Left hindlimb (tissue), 1 donor: ENCODE results near the gene KIF18B.
A peak's percentile ranks its signal among the peaks of the same experiment; 100 is the strongest.

ENCODE experiments used
- DNase-seq: peaks from one replicate; pipeline ENCODE4 v3.0.0-alpha.2; 2018

The KIF18B gene

DNA sequence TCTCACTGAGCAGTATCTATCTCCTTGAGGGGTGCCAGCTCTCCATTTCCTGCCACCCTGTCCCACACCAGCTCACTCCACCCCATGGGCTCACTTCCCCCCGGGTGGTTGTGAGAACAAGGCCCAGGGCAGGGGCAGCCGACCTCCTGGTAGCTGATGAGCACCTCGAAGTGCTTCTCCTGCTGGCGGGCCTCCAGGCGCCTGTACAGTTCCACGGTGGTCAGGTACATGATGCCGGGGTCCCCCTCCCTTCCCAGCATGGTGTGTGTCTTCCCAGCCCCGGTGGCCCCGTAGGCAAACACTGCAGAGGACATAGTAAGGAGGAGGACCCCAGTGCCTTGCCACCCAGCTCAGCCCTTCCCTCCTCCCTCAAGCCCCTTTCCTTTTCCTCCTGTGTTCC, 12.5 kb downstream of the KIF18B start:
- DNase-seq: no peak

DNA sequence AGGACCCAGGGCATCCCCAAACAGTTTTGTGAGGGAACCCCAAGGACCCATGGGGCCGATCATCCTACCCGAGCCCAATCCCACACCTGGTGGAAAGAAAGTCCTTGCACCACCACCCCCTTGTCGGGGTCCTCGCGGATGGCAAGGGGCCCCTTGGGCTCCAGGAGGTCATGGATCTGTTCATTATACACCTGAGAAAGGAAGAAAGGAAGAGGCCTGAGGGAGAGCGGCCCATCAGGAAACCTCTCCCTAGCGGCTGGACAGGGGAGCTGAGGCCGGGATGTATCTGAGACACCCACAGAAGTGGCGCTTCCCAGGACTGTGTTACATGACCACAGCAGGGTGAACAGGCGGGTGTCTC, 12.8 kb downstream of the KIF18B start:
- DNase-seq: no peak

DNA sequence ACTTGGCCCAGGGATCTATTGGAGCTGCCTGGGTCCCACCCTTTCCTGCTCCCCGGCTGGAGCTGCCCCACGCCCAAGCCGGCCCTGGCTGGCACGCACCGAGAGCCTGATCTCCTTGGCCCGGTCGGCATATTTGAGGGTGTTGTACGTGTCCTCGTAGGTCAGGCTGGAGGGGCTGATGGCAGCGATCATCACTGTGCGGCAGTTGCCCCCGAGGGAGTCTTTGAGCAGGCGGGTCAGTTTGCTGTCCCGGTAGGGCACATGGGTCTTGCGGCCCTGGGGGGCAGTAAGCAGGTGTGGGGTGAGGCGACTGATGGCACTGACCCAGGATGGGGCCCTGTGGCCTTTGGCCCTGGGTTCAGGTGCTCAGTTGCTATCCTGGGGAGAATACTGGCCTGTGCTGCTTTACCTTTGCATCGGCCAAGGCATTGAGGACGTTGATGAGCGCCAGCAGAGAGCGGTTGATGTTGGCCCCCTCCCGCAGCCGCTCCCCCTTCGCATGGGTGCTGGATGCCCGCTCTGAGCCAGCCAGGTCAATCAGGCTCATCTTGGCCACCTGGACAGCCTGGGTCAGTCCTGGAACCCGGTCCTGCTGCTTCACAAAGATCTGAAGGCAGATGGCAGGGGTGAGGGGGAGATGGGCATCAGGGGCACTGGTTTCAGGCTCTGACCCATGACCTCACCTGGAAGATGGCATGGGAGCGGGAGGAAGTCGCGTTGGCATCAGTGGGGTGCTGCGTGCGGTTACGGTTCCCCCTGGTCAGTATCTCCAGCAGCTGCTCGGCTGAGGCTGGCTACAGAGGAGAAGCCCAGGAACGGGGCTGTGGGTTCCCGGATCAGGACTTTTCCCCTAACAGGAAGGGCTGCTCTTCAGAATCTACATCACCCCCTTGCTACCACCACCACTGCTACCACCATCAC, 13.5 kb downstream of the KIF18B start:
- no peak for DNase-seq

DNA sequence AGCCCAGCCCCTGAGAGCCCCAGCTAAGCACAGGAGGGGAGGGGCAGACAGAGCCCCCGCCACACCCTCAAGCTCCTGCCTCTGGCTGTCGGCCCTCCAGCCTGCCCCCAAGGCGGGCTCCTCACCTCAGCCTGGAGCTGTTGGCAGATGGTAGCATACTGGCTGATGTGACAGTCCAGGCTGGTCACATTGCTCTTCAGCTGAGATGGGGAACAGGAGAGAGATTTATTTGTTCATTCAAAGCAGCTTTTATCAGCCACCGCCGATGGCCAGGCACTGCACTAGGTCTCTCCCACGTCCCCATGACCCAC, 14.8 kb downstream of the KIF18B start:
- no peak for DNase-seq

DNA sequence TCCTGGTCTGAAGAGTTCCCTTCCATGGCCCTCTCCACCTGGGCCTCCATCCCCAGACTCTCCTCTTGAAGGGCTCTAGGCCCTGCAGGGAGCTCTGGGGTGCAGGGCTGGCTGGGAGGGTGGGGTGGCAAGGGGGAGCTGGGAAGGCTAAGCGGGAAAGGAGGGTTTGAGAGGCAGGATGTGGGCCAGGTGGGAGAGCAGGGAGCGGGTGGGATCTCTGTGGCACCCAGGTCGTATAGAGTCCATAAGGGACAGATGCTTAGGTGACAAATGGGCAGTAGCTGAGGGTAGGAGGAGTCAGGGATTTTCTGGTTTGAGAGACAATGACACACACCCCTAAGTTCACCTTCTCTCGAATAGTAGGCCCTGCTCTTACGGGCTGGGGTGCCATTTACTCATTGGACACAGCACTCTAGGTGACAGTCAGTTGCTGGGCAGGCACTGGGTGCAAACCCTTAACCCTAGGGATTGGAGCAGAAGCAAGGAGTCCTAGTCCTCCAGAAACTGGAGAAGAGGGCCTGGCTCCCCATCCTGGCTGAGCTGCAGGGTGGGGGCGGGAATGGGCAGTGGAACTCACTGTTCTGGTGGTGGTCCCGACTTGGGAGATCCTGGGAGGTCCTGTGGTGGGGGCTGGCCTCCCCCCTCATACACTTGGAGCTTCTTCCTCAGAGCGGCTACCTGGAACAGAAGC, 15.3 kb downstream of the KIF18B start:
- DNase-seq: no peak

DNA sequence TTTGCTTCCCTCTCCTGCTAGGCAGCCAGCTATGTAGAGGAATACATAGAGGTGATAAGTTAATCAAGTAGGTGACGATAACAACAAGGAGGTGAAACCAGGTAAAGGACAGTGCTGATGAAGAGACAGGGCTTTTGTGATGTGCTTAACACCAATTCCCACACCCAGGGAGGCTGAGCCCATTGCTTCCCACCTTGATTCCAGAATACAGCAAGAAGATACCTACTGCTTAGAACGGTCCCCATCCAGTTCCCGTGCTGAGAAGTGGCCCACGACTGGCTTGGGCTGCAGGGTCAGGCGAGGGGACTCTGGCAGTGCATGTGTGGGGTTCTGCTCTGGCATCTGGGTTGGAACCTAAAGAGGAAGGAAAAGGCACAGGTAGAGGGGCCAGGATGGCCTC, 16.2 kb downstream of the KIF18B start:
- no peak for DNase-seq

DNA sequence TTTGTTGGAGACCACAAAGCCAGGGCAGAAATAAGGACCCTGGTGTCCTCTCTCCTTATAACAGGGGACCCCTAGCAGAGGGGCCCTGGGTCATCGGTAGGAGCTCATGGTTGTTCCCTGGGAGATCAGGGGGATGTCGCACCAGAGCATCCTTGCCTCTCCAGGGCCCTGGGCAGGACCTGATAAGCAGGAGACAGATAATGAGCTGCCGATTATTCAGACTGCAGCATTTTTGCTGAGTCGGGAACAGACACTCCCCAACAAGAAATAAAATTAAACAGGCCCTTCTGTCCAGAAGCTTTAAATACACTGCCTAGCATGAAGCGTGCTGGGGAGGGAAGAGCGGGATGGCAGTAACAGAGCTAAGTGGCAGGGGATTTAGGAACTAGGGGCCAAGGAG, 16.9 kb downstream of the KIF18B start:
- no peak for DNase-seq

DNA sequence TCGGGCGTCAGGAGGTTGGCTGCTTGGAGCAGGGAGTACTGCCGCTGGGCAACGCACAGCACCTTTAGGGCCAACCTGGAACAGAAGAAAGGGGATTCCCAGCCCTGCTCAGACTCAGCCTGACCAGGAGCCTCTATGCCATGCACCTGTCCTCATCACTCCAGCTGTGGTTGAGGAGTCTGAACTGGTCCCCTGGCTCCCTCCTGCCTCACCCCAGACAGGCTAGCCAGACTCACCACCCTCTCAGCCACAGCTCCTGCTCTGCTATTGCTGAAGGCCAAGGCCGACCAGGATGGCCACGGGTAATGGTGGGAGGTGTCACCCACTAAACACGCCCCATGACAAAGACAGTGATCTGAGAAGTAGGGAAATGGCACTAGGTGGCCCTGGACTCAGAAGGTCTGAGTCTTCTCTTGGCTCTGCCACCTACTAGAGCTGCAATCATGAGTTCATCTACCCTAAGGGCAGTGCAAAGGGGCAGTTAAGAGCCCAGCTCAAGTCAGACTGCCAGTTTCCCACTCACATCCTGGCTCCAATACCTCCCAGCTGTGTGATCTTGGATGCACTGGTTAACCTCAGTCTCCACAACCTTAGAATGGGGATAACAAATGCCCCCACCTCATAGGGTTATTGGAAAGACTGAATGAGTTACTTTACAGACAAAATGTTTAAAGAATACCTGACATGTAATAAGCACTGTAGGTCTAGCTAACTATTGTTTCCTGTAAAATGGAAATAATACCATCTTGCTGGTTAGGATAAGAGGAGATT, 18.4 kb downstream of the KIF18B start:
- no peak for DNase-seq

DNA sequence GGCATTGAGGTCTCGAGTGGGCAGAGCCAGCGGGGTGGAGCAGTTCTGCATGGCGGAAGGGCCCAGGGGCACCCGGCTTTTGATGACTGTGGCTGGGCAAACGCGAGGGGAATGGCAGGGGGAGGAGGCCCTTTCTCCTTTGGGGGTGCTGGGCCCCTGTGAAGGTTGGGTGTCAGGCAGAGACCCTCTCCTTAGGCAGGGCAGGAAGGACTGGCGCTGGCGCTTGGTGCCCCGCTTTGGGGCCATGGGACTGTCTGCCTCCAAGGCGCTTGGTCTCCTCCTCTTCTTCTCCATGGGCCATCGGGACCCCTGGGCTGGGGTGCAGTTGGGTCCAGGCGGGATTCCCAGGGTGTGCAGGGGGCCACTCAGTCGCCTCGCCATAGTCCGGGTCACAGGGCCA, 19.4 kb downstream of the KIF18B start:
- DNase-seq: no peak

DNA sequence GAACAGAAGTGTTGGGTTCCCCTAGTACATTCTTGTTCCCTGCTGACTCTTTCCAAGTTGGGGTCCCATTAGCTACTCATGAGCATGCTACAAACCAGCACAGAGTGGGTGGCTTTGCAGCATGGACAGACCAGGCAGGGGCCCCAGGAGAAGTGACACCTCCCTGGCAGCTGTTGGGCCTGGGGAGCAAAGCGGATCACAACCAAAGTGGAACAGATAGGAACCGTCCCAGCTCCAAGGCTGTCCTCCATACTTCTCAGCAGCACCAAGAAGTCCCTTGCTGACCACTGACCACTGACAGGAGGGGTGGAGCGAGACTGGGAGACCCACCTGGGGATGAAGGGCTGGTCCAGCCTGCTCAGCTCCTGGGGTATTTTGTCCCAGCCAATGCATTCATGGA, 19.9 kb downstream of the KIF18B start:
- no peak for DNase-seq

DNA sequence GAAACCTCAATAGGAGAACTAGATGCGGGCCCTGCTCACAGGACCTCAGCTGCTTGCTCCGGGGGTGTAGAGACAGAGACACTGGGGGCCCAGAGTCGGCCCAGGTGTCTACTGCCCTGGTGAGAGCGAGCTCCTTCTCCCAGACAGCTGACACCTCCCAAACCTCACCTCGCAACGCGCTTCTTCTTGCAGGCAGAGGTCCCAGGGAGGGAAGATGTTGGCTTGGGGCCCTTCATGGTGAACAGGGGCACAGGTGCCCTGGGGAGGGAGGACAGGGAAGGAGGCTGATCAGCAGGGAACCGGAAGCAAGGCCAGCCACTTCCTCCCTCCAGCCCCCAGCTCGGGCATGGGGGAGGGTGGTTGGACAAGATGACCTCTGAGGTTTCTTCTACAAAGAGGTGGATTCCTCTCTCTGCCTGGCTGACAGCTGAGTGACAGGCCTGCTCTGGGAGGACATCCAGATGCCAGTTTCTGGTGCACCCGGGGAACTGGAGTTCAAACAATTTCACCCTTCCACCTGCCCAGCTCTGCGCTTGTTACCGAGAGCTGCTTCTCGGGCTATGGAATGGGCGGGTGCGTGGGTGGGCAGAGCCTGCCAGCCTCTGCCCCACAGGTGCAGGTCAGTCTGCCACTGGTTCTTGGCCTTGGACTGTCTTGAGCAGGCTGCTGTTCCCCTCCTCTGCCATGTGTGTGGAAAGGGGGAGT, 20.6 kb downstream of the KIF18B start:
- DNase-seq: peak; percentile 20

DNA sequence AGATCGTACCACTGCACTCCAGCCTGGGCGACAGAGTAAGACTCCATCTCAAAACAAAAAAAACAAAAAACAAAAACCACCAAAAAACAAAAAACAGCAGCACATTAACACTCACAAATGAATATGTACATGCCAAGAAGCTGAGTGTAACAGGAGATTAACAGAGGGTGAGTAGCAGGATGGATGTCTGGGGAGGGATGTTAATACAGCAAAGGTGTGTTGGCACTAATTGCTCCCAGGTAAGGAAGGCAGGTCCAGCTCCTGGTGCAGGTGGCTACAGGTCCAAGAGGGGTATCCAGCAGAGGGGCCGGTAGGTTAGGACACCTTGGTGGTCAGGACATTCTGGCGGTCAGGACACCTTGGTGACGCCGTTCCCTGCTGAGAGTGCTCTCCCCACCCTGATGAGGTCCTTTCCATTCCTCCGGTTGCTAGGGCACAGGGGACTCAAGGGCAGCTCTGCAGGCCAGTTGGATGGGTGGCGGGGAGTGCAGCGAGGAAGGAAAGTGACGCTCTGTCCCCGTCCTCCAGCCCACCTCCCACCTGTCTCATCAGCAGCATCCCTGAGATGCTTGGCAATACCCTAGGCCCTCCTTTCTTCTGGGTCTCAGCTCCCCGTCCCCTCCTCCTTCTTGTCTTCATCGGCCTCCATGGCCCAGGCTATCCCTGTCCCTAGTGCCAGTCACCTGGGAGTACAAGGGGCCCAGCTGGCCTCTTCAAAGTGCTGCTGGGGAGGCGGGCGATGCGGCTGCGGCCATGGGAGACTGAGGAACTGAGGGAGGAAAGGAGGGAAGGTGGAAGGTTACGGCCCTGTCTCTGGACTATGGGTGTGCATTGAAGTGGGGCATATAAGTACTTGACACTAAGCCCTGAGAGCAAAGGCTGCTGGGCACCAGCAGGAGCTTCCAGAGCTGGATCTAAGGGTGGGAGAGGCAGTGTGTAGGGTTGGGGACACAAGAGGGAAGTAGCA, 21.6 kb downstream of the KIF18B start:
- peak; percentile 27 for DNase-seq

DNA sequence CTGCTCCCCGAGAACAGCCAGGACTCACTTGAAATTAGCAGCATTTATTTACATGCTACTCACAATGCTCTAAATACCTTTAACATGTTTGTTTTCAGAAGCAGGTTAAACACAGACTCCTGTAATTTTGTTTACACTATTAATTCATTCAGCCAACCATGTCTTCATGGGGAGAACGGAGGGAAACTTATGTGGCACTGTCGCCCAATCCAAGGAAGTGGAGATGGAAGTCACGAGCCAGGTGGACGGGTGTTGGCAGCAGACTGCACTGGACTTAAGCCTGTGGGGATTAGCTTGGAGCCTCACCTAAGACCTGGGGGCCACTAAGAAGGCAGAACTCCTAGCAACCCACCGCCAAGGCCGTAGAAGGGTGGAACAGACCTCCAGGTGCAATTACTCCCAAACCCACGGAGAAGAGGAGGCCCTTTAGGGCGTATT, 23.4 kb downstream of the KIF18B start:
- no peak for DNase-seq

DNA sequence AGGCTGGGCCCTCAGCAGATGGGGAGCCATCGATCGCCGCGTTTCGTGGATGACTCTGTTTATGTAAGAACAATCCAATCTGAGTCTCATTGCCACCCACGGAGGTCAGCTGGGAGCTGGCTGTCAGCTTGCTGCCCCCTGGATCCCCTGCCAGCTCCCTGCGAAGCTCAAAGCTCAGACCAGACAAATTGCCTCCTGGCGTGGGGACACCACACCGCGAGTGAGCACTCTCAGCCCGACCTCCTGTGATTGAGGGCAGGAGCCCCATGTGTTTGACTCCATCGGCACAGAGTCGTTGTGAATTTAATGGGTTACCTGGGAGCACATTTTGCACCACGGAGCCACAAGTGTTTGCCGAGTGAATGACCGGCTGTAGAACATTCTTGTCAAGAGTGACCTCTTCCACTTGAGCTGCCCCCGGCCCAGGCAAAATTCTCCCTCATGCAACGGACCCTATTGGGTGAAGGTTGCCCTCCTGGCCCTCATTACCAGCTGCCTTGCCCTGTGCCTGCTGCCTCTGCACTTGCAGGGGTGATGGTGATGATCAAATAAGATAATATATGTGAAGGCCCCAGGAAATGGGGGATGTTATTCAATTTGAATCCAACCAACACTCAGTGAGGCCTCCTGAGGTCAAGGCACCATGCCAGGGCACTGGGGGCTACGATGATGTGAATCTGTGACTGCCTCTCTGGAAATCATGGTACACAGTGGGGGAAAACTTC, 24.7 kb downstream of the KIF18B start:
- peak; percentile 23 for DNase-seq

DNA sequence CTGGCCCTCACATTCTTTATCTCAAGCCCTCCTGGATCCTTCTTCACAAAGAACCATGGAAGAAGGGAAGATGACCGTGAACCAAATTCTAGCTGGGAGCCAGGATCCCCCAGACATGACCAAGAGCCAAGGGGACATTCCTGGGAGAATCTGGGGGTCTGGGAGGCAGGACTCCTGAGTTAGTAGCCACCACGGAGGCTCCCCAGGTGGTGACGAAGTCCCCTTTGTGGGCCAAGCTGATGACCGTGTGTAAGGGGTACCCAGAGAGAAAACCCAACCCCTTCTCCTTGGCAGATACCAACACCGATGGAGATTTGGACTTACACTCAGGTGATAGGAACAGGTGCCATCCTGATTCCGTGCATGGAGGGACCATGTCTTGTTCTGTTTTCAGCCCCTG, 25.4 kb downstream of the KIF18B start:
- peak; percentile 23 for DNase-seq

DNA sequence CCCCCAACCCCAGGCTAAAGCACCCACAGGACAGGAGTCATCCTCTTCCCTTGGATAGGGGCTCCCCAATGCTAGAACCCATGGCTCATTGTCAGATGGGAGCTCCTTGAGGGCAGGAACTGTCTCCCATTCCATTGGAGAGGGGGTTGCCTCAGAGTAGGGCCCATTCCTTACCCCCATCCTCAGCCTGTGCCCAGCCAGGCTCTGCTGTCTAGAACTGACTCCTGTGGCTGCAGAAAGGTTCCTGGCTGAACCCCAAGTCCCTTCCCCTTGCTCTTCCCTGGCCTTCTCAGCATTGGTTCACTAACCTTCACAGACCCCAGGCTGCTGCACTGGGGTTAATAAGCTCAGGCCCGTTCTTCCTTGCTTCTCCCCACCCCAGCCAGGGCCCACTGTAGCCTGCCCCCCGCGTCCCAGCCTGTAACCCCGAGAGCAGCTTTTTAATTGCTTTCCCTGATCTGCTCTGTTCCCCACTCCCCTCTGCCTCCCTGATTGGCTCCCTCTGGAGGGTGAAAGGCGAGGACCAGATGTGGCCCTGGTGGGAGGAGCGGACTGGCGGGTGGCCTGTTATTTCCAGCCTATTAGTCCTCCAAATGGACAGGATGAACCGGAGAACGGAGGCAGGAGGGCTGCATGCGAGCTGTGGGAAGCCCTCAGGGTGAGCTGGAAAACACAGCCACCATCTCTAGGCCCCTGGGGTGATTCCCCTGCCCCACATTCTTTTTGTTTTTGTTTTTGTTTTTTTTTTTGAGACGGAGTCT, 26.3 kb downstream of the KIF18B start:
- peak; percentile 29 for DNase-seq

DNA sequence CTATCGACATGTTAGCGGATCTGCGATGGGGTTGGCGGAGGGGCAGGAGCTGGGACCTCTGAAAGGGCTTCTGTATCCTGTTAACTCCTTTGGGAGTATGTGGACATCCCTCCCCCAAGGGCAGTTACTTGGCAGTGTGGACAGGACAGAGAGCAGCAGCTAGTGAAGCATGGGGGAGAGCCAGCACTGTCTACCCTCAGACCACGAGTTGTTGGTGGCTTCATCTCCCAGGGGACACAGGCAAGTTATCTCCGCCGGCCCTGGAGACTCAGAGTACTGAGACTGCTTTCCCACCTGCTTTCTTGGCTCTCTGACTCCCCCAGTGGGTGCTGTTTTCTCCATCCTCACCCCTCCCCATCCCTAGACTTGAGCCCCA, 27.0 kb downstream of the KIF18B start:
- DNase-seq: peak; percentile 25

DNA sequence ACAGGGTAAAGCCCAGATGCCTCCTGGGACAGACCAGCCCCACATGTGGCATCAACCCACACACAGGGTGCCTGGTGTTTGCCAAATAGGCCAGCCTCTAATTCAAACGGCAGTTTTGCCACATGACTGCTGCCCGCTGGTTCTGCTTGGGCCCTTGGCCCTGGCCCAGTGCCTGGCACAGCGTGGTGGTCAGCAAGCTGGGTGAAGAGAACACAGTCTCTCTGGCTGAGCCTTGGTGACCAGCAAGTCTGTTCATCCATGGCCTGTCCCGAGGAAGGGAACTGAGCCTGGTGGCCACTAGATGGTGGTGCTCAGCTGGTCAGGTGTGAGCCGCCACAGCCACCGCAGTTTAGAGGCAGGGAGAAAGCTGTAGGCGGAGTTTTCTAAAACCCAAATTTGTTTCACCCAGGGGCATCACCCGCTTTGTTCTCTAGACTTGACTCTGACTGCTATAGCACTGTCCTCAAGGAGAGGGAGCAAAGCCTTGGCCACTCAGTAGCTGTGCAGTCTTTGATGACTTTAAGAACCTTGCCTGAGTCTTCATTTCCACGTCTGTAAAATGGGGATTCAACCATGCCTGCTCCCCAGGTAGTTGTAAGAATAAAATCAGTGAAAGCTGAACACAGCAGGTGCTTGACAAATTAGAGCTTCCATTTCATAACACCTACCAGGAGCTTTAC, 27.5 kb downstream of the KIF18B start:
- DNase-seq: peak; percentile 85

DNA sequence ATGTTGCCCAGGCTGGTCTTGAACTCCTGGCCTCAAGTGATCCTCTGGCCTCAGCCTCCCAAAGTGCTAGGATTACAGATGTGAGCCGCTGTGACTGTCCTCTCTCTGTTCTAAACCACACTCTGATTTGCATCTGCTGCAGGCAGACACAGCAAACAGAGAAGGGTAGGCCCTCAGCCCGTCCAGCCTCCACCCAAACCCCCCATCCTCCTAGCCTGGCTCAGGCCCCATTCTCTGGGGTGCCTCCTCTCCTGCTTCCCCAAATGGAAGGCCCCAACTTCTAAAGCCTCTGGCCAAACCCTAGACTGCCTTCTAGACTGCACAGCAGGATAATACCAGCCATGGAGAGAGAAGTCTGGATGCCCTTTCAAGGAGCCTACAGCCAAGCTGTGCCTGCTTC, 28.2 kb downstream of the KIF18B start:
- DNase-seq: no peak

DNA sequence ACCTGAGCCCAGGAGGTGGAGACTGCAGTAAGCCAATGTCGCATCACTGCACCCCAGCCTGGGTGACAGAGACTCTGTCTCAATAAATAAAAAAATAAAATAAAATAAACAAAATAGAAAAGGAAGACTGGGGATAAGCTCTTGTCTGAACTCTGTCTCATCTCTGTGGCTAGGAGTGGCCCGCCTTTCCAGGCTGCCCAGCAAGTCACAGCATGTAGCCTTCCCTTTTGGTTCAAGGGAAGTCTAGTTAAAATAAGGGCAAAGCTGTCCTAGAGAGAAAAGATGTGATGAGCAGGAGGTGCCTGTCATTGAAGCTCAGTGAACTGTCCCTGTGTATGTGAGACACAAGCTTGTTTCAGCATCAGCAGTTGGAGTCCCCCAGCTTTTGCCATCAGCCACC, 29.6 kb downstream of the KIF18B start:
- no peak for DNase-seq
